GM18520 (cell line): ENCODE data around the gene IL1R2.

Source experiments
- ATAC-seq: cut with Tn5 transposase; IDR thresholded peaks from one replicate; pipeline ENCODE4 v1.9.1; 2021; ENCODE audit not compliant: unreplicated experiment

The IL1R2 gene

GRCh38 chr2:102037681-102038080, 45.9 kb downstream of the IL1R2 start:
- no peak for ATAC-seq

GRCh38 chr2:102040229-102040628, 48.5 kb downstream of the IL1R2 start:
- no peak for ATAC-seq

GRCh38 chr2:102041351-102041750, 49.6 kb downstream of the IL1R2 start:
- no peak for ATAC-seq

GRCh38 chr2:102042196-102043081, 50.7 kb downstream of the IL1R2 start:
- ATAC-seq = no peak

DNA sequence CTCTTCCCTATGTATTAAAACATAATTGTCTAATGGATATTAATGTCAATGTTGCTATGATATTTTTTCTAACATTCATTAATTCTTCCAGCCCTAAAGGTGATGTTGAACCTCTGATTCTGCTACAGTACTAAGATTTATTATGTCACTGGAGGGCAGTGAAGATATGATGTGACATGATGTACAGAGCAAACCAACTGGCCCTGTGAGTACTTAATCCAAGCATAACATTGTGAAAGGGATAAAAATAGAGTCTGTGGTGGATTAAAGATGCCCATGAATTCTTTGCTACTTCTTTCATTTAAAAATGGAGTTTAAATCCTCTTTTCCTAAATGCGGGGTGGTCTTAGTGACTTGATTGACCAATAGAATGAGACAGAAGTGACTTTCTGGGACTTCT, 51.8 kb downstream of the IL1R2 start:
- no peak for ATAC-seq

DNA sequence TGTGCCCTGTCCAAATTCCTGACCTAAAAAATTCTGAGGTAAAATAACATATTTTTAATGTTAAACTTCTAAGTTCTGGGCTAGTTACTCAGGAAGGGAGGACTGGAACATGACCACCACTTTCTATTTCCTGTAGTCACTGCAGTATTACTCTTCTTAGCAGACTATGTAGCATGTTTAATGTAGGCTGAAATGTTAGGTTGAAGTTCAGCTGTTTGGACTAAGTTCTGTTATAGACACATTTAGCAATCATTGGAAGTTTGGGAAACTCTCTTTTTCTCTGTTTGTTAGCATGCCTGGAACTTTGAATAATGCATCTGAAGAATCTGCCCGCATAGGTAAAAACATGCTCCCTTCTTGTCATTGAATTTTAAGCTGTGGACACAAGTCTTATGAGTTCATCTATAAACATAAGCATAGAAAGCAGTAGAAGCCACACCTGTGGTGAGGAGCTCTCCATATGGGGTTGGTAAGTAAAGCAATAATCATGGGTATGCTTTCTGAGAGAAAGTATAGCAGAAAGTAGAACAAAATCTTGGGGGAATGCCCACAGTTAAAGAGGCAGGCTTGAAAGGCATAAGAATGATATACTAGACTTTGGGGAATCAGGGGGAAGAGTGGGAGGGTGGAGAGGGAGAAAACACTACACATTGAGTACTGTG, 52.6 kb downstream of the IL1R2 start:
- no peak for ATAC-seq

- no peak for ATAC-seq
Measured at GRCh38 chr2:102044967-102045489, 53.3 kb downstream of the IL1R2 start.

DNA sequence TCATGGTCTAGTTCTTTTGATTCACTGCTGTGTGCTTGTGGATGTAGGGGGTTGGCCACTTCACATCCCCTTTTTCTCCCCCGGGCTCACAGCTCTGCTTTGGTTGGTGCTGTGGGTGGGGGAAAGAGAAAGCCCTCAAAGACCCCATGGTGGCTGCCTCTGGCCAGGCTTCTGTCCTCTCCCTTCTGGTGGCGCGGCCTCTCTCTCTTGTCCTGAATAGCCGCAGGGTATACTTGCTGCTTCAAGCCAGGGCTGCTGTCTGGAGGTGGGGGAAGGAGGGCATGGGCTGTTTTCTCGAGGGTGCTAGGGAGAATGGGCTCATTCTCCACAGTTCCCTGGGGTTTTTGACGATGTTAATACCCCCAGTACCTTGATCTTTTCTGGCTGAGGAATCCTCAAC, 53.9 kb downstream of the IL1R2 start:
- no peak for ATAC-seq

GRCh38 chr2:102046135-102046986, 54.6 kb downstream of the IL1R2 start:
- ATAC-seq = no peak

DNA sequence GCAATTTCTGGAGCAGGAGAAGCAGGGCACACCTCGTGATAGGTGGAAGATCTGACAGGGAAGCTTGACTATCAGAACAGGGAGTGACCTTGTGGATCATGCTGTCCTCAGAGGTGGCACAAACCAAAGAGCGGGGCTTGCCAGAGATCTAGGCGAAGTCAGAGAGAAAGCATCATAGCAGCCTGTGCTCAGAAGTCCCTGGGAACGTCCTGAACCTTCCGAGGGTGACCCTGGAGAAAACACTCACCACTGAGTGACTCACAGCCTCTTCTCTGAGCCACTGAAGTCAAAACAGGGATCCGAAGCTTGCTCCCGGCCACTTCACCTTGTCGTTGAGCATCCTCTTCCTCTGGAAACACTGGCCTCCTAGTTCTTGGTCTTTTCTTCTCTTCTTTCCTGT, 56.7 kb downstream of the IL1R2 start:
- ATAC-seq = no peak

DNA sequence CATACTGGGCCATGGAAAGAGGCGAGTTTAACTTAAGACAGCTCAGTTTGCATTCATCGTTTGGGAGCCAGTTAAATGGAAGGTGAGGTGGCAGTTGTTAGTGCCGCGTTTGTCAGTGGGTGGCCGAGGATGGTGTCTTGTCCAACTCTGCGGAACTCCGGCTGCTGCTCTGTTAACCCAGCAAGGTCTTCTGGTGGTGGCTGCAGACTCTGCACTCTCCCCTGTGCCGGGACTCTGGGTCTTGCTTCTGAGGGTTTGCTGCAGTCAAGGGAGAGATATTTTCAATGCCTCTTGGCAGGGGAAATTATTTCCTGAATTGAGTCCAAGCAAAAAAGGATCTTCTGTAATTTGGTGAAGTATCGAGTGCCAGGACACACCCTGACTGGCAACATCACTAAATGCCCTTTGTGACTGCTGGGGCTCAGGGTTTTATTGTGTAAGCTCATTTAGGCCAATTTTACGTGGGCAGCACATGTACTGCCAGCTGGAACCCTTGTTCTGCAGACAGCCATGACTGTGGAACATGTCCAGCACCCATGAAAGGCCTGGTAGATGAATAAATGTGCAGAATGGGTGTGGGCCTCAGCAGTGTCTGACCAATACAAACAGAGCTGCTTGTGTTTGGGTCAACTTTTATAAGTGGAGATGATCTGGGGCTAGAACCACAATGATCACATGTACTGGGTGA, 58.1 kb downstream of the IL1R2 start:
- no peak for ATAC-seq

DNA sequence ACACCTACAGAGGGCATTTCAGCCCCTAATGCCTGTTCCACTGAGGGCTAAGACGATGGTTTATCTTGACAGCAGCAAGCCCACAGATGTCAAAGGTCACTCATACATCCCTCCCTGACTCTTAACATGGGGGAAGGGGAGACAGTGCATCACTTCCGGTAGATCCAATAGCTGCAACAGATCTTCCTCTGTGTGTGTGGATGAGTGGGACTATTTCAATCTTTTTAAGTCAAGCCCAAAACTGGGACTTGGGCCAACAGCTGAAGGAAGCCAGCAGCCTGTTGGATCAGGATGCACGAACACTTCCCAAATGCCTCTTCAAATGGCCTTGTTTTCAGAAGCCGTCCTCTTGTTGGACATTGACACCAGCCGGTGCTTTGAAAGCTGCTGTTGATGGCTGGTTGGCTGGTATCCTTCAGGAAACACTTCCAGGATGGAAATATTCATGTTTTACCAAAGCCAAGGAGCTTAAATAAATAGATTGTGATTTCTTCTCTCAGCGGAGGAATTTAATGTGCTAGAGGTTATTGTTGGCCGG, 59.2 kb downstream of the IL1R2 start:
- no peak for ATAC-seq

DNA sequence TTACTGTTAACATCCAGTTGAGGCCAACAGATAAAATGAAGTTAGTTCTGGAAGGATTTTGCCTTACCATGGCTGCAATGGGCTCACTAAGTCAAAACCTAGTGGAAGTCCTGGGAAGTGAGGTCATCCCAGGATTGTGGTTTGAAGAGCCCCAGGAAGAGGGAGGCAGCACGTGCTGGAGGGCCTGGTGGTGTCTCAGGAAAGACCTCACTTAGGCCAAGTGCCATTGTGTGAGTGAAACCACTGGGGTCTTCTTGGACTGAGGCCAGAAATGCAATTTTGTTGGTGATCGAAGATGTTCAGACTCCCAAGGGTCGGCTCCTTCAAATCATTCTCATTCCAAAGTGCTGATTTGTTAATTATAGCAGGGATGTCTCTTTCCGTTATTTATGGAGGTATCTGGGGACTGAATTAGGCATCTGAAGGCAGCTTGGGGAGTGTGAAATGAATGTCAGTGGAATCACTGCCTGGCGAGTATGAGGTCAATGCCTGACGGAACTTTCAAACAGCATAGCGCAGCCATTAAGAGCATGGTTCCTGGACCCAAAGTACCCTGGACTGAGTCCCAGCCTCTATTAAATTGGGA, 60.0 kb downstream of the IL1R2 start:
- ATAC-seq = no peak

GRCh38 chr2:102052365-102052764, 60.6 kb downstream of the IL1R2 start:
- ATAC-seq = no peak

GRCh38 chr2:102053096-102053495, 61.3 kb downstream of the IL1R2 start:
- no peak for ATAC-seq

- no peak for ATAC-seq
Measured at GRCh38 chr2:102055346-102055990, 63.7 kb downstream of the IL1R2 start.

DNA sequence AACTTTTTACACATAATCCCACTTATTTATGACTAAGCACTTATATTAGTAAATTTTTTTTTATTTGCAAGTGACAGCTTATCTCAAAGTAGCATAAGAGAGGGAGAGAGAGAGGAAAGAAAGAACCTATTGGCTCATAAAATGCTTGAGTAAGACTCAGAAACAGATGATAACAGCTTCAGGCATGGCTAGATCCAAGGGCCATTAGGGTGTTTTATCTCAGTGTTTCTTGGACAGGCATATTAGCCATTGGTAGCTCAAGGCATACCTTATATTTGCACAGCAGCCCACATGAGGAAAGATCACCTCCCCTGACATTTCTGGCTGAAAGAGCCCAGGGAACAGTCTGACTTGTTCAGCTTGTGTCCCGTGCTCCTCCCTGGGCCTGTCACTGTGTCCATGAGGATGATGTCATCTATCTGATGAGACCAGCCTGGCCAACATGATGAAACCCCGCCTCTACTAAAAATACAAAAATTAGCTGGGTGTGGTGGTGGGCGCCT, 64.4 kb downstream of the IL1R2 start:
- ATAC-seq = no peak

GRCh38 chr2:102057502-102058292, 65.9 kb downstream of the IL1R2 start:
- ATAC-seq = peak; percentile 69
